ENCODE measurements around the gene TLK2.
"Not testable (repeated sequence)": the region's sequence is repeated elsewhere in the genome, so short reads cannot be mapped to it uniquely, and the experiment has no call there.

Gene TLK2

DNA sequence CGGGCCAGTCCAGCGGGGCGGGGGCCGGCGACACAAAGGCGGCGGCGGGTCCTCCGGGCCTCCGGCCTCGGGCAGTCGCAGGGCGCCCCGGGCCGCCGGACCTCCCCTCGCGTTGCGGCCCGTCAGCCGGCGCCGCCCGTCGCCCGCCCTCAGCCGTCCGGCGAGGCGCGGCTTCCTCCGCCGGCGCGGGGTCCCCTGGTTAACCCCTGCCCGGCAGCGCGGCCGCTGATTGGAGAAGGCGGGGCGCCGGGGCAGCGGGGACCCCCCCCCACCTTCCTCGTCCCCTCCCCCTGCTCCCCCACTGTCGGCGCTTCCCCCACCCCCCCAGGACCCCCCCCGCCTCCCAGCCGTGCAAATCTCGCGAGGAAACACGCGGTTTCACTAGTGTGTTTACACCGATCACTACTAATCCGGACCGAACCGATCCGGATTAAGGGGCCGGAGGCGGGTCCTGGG is at the start of gene TLK2:
TSS of gene TLK2 (plus strand) at position 402 of the 456 bp plus-strand sequence. CDS start 2,301 bp downstream, outside the sequence.
- DNase-seq: peak; percentile 69

- not testable (repeated sequence) for DNase-seq
These were observed 43.4 kb upstream of the TLK2 start for GRCh38 chr17:62435251-62435650.

GRCh38 chr17:62441181-62441580 is 37.4 kb upstream of the TLK2 start:
- DNase-seq: not testable (repeated sequence)

DNA sequence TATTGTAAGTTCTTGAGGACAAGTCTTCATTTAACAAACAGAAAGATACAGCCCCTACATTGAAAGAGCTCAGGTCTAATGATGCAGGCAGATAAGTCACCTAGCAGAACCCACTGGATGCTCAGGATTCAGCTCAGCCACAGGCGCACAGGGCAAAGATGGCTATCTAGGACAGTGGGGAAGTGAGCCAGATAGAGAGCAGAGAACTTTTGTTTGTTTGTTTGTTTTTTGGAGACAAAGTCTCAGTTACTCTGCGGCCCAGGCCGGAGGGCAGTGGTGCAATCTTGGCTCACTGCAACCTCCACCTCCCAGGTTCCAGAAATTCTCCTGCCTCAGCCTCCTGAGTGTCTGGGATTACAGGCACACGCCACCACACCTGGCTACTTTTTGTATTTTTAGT is 34.6 kb upstream of the TLK2 start:
- no peak for DNase-seq

GRCh38 chr17:62445791-62446190 is 32.8 kb upstream of the TLK2 start:
- DNase-seq: not testable (repeated sequence)

- not testable (repeated sequence) for DNase-seq
These were observed 26.4 kb upstream of the TLK2 start for GRCh38 chr17:62452195-62452594.

GRCh38 chr17:62453041-62453440 is 25.6 kb upstream of the TLK2 start:
- not testable (repeated sequence) for DNase-seq

- DNase-seq: not testable (repeated sequence)
These were observed 25.0 kb upstream of the TLK2 start for GRCh38 chr17:62453656-62454055.

DNA sequence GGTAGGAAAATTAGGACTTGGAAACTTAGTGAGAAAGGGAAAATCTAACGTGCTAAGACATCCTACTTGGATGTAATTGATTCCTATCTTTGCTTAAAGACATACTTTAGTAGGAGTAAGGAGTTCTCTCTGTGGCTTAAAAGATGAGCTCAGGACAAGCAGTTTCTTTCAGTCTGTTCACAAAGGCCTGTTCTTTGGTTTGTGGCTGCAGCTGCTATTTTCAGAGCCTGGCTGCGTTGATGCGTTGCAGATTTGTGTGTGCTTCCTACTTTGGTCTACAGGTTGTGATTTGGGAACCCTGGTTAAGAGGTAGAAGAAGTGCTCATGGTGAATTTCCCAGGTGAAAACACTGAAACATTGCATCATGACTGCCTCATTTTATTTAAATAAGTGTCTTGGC is 24.5 kb upstream of the TLK2 start:
- DNase-seq: not testable (repeated sequence)

- DNase-seq: no peak
These were observed 22.6 kb upstream of the TLK2 start for GRCh38 chr17:62456016-62456415.

- not testable (repeated sequence) for DNase-seq
These were observed 20.1 kb upstream of the TLK2 start for GRCh38 chr17:62458483-62458882.

GRCh38 chr17:62464422-62464821 is 14.2 kb upstream of the TLK2 start:
- not testable (repeated sequence) for DNase-seq

GRCh38 chr17:62465271-62465670 is 13.4 kb upstream of the TLK2 start:
- DNase-seq: not testable (repeated sequence)

DNA sequence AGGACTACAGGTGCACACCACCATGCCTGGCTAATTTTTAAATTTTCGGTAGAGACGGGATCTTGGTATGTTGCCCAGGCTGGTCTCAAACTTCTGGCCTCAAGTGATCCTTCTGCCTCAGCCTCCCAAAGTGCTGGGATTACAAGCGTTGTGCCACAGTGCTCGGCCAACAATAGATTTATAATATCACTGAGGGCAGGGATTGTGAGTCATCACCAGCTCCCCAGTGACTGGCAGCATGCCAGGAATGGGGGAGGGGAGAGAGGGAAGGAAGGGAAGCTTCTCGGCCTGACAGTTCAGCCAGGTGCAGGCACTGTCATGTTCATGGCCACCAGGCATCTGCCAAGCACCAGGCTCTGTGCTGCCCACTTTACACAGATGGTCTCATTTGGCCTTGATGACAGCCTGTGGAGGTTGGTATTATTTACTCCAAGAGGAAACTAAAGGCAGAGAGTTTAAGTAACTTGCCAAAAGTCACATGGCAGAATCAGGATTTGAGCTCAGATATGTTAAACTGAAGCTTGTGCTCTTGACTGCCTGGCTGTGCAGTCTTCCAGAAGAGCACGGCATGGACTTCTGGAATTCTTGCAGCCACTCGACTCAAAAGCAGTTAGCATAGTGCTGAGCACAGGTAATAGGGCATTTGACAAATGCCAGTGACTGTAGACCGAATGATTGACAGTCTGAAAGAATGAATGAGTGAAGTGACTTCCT is 7.8 kb upstream of the TLK2 start:
- peak; percentile 52 for DNase-seq

DNA sequence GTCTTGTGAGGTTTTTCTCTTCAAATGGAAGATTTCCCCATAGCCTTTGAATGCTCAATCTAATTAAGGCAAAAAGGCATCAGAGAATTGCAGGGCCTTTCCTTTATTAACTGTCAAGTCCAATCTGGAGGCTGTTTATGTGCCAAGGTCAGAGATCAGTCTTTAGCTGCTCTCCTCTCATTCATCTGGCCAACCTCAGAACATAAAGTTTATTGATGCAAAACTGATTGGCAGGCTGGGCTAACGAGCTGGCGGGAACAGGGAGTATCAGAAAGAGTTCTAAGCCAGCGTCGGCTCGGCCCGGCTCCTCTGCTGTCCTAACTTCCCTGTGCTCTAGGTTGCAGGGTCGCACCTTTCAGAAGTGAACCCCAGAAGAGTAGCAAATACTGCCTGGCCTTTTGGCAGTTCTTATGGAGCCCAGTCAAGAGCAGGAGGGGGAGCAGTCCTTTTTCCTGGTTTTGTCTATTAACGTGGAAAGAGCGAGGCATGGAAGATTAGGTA is 7.2 kb upstream of the TLK2 start:
- not testable (repeated sequence) for DNase-seq

DNA sequence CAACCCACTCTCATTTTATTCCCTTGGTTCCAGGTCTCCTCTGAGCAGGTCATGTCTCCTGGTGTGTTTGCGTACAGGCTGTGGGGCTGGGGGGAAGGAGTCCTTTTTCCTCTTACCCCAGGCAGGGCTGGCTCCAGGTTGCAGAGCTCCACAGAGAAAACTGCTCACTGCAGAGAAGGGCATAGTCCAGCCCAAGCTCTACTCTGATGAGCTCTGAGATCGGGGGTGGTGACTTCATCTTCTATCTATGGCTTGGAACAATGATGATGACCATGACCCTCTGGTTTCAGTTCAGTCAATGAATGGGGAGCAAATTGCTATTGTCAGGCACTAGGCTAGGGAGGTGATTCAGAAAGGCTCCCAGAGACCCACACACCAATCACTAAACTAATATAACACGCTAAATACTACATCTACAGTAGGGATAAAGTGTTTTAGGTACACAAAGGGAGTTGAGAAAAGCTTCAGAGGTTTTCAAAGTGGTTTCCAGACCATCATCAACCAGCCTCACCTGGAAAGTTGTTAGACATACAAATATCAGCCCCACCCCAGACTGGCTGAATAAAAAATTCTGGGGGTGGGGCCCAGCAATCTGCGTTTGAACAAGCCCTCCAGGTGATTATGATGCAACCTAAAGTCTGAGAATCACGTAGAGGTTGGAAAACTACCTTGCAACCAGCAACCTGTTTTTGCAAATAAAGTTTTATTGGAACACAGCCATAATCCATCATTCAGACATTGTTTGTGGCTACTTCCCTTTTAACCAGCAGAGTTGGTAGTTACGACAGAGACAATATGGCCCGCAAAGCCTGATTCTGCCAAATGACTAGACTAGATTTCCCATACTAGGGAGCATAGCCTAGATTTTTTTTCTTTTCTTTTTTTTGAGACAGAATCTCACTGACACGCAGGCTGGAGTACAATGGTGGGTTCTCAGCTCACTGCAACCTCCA is 5.3 kb upstream of the TLK2 start:
- DNase-seq: not testable (repeated sequence)

- not testable (repeated sequence) for DNase-seq
These were observed 1.5 kb upstream of the TLK2 start for GRCh38 chr17:62477111-62477510.

DNA sequence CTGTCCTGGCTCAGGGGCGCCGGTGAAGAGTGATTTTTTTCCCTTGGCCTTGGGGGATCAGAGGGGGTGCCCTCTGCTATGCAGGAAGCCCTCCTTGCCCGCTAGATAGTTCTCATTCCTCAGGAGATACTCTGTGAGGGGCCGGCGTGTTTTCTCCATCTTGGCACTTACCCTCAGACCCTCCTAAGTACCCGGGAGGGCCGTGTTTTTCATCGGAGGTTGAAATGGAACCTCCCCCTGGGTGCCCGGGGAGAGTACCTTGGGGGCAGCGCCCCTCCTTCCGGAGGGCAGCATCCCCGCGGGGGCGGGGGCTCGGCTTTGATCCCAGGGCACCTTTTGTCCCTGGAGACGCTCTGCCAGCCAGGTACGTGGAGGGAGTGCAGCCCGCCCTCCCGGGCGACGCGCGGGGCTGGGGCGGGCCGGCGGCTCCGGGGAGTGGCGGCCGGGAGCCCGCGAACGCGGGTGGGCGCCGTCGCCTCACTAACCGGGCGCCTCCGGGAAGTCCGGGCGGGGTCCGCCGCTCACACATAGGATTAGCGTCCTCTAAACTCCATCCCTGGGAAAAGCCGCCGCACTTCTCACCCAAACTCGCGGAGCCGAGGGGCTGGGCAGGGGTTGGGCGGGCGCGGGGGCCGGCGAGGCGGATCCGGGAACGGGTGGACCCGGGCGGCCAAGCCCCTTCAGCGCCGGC is 762 bp upstream of the TLK2 start:
- peak; percentile 21 for DNase-seq

DNA sequence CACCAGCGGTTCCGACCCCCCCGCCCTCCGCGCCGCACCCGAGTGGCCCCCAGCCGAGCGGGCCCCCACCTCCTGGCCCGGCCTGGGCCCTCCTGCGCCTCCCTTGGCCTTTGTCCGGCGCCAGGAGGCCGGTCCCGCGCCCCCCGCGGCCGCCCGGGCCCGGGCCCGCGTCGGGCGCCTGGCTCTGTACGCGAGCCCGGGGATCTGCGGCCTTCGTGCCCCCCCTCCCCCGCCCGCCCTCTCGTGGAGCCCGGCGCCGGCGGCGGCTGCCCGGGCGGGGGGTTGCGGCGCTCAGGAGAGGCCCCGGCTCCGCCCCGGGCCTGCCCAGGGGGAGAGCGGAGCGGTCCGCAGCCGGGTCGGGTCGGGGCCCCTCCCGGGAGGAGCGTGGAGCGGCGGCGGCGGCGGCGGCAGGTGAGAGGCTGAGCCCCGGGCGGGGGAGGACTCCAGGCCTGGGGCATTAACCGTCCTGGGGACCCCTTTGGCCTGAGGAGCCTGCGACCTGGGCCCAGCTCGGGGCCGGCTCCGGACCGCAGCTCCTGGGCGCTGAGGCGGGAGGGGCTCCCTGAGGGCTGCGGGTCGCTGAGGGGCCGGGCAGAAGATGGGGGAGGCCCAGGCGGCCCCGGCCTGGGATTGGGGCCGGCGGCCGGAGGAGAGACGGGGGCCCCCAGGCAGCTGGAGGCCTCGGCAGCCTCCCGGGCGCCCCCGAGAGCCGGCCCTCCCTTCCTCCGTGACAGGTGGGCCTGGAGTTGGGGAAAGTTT is 434 bp downstream of the TLK2 start:
- not testable (repeated sequence) for DNase-seq

DNA sequence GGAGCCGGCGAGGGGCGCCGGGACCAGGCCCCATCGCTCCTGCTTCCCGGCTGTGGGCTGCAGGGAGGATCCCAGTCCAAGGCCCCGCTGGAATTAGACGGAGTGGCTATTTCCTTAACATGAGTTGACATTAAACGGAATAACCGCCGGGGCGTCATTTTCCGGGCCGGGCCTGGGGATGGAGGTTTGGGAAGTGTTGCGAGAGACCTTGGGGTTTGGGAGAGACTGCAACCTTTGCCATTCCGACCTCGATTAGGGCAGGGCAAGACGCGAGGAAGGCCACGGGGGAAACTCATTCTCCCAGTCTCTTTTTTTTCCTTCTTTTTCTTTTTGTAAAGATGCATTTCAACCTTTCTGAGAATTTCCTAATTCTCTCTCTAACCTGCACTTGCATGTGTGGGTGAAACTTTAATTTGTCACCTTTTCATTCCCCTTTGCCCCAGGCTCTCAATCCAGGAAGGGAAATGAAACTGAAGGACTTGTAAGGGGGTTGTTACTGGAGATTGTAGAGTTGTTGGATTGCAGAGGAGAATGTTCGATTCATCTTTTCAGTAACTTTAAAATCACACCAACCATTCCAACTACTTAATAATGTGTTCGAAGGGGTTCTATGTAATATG is 1.1 kb downstream of the TLK2 start:
- DNase-seq: not testable (repeated sequence)

- not testable (repeated sequence) for DNase-seq
These were observed 3.9 kb downstream of the TLK2 start for GRCh38 chr17:62482553-62482952.

Measured in activated CD4-positive, alpha-beta T cell treated with anti-CD3 and anti-CD28 coated beads for 1 hour (primary cell).